Measurements from ENCODE around the gene IFNA7.
"Not testable (repeated sequence)": the region's sequence is repeated elsewhere in the genome, so short reads cannot be mapped to it uniquely, and the experiment has no call there.

Gene IFNA7

GRCh38 chr9:21202105-21202504 lies at the start of gene IFNA7:
TSS of gene IFNA7 (minus strand) at chr9:21202205. CDS start at chr9:21202165, 40 bp downstream.
- DNase-seq, result not testable (repeated sequence)

- no peak for DNase-seq
Observed at GRCh38 chr9:21251638-21252037, 49.6 kb upstream of the IFNA7 start.

GRCh38 chr9:21251190-21251589 lies 49.2 kb upstream of the IFNA7 start:
- no peak for DNase-seq

- peak; percentile 40 for DNase-seq
Observed at GRCh38 chr9:21244836-21245235, 42.8 kb upstream of the IFNA7 start.

- DNase-seq, result no peak
Observed at GRCh38 chr9:21239911-21240310, 37.9 kb upstream of the IFNA7 start, which contains the start of gene IFNA14. TSS of gene IFNA14 (minus strand) at chr9:21240005. CDS start at chr9:21239935, 70 bp downstream.

GRCh38 chr9:21236360-21236714 lies 34.3 kb upstream of the IFNA7 start:
- not testable (repeated sequence) for DNase-seq

GRCh38 chr9:21235468-21236359 lies 33.7 kb upstream of the IFNA7 start:
- DNase-seq, result peak; percentile 85

GRCh38 chr9:21234153-21234687 lies 32.2 kb upstream of the IFNA7 start:
- DNase-seq, result no peak

GRCh38 chr9:21233258-21233657 lies 31.3 kb upstream of the IFNA7 start:
- no peak for DNase-seq

GRCh38 chr9:21228122-21228521 lies 26.1 kb upstream of the IFNA7 start, which contains the start of gene IFNA17:
TSS of gene IFNA17 (minus strand) at chr9:21228222. CDS start at chr9:21228173, 49 bp downstream.
- DNase-seq, result no peak

GRCh38 chr9:21217211-21217610 lies 15.2 kb upstream of the IFNA7 start, which contains the start of gene IFNA16:
TSS of gene IFNA16 (minus strand) at chr9:21217311. CDS start at chr9:21217305, 6 bp downstream.
- not testable (repeated sequence) for DNase-seq

- peak; percentile 62 for DNase-seq
Observed at GRCh38 chr9:21213411-21214326, 11.7 kb upstream of the IFNA7 start.

GRCh38 chr9:21212160-21212559 lies 10.2 kb upstream of the IFNA7 start:
- not testable (repeated sequence) for DNase-seq

GRCh38 chr9:21210782-21211181 lies 8.8 kb upstream of the IFNA7 start:
- not testable (repeated sequence) for DNase-seq

- no peak for DNase-seq
Observed at GRCh38 chr9:21210311-21210710, 8.3 kb upstream of the IFNA7 start.

GRCh38 chr9:21207043-21207442 lies 5.0 kb upstream of the IFNA7 start, which contains the start of gene IFNA10:
TSS of gene IFNA10 (minus strand) at chr9:21207143. CDS start at chr9:21207097, 46 bp downstream.
- DNase-seq, result not testable (repeated sequence)

GRCh38 chr9:21205204-21205603 lies 3.2 kb upstream of the IFNA7 start:
- DNase-seq, result peak; percentile 5

- DNase-seq, result peak; percentile 71
Observed at GRCh38 chr9:21194867-21195776, 6.9 kb downstream of the IFNA7 start.

- DNase-seq, result not testable (repeated sequence)
Observed at GRCh38 chr9:21187487-21187886, 14.5 kb downstream of the IFNA7 start, which contains the start of gene IFNA4. TSS of gene IFNA4 (minus strand) at chr9:21187587. CDS start at chr9:21187531, 56 bp downstream.

- DNase-seq, result peak; percentile 62
Observed at GRCh38 chr9:21182810-21183736, 18.9 kb downstream of the IFNA7 start.

All from hematopoietic multipotent progenitor cell treated with erythropoietin and hydrocortisone succinate and interleukin-3 and kit ligand, for 6 days (in vitro differentiated cells).